ENCODE data around the gene CFAP221.

CFAP221 gene

DNA sequence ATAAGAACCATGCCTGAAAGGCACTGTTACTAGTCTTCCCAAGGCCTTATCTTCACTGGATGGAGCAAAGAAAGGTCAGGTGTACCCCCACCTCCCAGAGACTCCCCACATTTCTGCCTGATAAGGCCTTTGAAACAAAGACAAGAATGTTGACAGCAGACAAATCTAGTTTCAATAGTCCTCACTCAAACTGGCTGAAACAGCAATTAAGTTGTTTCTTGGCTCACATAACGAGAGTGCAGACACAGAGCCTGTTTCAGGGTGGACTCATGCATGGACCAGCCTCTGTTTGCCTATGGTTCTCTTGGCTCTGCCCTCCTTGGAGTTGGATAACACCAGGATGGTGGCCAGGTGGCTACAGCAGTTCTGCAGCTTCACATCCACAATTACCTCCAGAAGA is 7.5 kb upstream of the CFAP221 start:
- no peak for DNase-seq (ENCODE audit: low spot score)

DNA sequence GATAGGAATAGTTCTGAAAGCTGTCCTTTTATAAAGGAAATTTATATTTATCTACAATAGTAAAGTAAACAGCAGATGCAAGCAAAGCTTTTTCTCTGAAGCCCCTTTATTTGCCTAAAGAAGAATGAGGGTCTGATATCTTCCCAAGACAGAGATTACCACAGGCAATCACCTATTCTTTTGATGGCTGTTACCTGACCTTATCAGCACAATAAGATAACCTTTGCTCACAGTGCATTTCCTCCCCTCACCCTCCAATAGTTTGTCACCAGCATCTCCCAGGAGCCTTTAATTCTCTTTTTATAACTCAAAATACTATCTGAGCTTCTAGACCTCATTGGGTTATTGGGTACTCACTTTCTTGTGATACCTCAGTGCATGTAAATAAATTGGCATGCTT is 6.5 kb upstream of the CFAP221 start:
- DNase-seq (ENCODE audit: low spot score) = no peak

GRCh38 chr2:119541476-119541875 is 2.8 kb upstream of the CFAP221 start:
- no peak for DNase-seq (ENCODE audit: low spot score)

DNA sequence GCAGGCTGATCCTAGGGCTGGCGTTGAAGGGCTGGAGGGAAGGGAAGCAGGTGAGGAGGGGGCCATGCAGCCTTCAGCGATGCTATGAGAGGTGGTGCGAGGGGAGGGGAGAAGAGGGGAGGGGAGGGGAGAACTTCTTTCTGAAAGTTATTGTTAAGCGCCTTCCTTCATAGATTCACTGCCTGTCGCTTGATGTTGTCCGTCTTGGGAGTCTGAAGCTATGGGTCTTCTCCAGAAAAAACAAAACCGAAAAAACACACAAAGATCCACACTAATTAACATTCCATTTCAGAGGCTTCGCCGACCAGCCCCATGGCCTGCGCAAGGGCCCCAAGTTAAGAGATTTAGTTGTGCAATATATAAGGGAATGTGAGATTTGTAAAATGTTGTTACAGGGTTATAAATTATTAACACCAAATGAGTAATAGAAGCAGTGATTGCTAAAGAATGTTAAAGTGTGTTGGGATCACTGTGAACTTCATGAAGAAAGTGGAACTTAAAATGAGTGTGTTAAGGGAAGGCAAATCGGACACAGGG is 758 bp downstream of the CFAP221 start:
- DNase-seq (ENCODE audit: low spot score) = no peak

GRCh38 chr2:119545754-119546446 is 1.7 kb downstream of the CFAP221 start:
- no peak for DNase-seq (ENCODE audit: low spot score)

DNA sequence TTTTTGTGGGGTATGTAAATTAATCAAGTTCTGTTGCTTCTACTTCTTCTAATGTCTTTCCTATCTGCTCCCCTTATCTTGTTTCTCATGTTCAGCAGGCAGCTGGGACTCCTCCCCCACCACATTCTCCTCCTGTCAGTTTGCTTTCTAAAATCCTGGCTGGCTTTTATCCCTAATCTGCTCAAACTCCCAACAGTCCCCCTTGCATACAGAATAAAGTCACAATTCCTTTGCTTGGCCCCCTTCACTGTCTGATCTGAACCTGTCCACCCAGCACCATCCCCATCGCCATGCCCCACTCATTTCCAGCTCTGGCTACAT is 2.2 kb downstream of the CFAP221 start:
- DNase-seq (ENCODE audit: low spot score) = no peak

- no peak for DNase-seq (ENCODE audit: low spot score)
Measured at GRCh38 chr2:119548516-119549120, 4.4 kb downstream of the CFAP221 start.

GRCh38 chr2:119549241-119549640 is 5.0 kb downstream of the CFAP221 start:
- no peak for DNase-seq (ENCODE audit: low spot score)

DNA sequence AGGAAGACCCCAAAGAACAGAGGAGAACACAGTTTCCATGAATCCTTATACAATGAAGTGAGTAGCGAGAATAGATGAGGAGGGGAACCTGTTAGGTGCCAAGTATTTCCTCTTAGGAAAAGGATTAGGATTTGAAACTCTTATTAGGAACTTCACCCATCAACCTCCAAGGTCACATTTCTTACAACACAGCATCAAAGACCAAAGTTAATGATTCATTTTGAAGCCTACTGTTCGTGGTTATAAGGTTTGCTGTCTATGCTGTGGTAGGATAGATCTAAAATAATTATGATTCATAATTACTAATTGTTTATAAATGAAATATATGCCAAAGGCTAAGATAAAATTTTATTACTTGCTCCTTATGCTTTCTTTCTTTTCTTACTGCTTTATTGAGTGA is 6.1 kb downstream of the CFAP221 start:
- DNase-seq (ENCODE audit: low spot score) = no peak

GRCh38 chr2:119550856-119551255 is 6.6 kb downstream of the CFAP221 start:
- no peak for DNase-seq (ENCODE audit: low spot score)

DNA sequence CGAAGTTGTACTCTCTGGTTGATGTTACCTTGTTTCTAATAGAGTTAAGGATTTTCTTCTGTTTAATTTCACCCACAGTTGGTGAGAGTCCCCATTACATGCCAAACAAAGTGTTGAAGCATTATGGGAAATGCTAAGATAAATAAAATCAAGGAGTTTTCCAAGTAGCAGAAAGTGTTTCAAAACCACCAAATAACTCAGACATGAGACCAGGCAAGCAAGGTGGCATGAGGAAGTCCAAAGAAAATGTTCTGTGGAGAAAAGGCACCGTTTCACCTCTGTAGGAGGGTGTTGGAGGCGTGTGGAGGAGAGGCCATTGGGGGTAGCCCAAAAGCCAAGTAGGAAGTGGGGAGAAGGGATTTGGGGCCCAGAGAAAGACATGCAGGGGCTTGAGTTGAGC is 8.7 kb downstream of the CFAP221 start:
- no peak for DNase-seq (ENCODE audit: low spot score)

DNA sequence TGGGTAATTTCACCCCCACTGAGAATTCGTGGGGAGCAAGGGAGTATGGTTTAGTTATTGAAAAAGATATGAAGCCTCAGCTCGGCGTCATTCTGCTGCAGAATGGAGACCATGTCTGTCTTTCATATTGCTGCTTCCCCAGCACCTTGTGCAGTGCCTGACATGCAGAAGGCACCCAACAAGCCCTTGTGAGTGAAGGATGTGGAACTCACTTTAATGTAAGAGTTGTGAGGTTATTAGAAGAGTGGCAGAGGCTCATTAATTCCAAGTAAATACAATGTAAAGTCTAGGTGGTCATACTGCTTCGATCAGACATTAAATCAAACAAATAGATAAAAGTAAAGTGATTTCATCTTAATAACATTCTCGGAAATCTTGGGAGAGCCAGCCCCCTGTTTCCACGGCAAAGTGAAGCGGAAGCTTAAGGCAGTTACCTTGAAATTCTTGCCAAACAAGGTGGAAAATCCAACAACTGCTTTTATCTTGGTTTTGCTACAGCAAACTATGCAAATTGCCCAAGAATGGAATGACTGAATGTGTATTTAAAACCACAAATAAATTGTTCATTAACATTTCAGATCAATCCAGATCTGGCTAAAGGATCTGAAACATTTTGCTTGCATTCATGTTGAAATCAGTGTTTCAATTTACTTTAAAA is 9.6 kb downstream of the CFAP221 start:
- no peak for DNase-seq (ENCODE audit: low spot score)

DNA sequence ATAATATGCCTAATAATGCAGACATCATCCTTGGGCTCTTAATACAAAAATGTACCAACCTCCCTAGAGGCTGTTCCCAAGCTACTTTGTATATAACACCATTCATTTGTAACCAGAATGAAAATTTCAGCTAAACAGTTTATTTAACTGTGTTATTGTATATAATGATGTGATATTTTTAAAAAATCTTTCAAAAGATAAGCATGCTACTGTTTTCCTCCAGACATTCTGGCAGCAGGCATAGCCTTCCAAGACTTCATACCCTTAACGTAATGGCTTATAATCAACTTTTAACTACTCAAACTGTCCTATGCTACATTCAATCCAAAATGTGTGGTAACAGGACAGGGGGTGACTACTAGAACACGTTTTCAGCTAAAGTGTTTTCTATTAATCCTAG is 21.2 kb downstream of the CFAP221 start:
- no peak for DNase-seq (ENCODE audit: low spot score)

GRCh38 chr2:119567292-119567691 is 23.0 kb downstream of the CFAP221 start:
- DNase-seq (ENCODE audit: low spot score) = no peak

- DNase-seq (ENCODE audit: low spot score) = no peak
Measured at GRCh38 chr2:119574108-119574815, 30.0 kb downstream of the CFAP221 start.

DNA sequence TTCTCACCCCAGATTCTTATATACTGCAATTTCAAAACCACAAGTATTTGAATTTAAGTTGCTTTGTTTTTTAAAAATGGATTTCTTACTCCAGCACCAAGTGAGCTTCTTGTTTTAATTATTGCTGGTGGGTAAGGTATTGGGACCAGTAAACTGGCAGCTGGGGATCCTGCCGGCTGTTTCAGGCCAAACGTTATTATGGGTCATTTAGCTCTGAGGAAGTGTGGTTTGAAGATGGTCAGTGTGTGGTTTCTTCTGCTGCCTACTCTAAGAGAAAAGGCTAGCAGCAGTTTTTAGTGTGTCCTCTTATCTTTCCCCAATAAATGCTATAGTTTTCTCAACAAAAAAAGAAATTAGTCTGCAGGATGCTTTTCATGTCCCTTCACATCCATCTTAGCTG is 30.6 kb downstream of the CFAP221 start:
- no peak for DNase-seq (ENCODE audit: low spot score)

GRCh38 chr2:119575439-119575838 is 31.2 kb downstream of the CFAP221 start:
- no peak for DNase-seq (ENCODE audit: low spot score)

- no peak for DNase-seq (ENCODE audit: low spot score)
Measured at GRCh38 chr2:119579424-119580295, 35.4 kb downstream of the CFAP221 start.

- DNase-seq (ENCODE audit: low spot score) = no peak
Measured at GRCh38 chr2:119580550-119581072, 36.4 kb downstream of the CFAP221 start.

GRCh38 chr2:119583291-119583690 is 39.0 kb downstream of the CFAP221 start:
- DNase-seq (ENCODE audit: low spot score) = no peak

- DNase-seq (ENCODE audit: low spot score) = no peak
Measured at GRCh38 chr2:119584469-119584868, 40.2 kb downstream of the CFAP221 start.

DNA sequence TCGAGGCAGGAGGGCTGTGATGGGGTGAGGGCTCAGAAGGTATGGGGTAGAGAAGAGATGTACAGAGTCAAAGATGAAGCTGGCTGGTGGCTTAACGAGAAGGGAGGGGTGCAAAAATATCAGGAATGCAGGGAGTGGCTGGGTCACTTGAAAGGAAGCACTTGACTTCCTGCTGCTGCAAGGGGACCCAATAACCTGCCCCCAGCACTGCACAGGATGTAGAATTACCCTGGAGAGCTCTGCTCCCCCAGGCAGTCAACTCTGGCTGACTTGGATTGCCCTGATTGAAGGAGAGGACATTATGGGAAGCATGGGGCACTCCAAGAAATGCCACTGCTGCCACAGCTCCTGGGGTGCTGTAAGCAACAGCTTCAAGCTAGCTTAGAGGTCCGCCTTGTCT is 41.8 kb downstream of the CFAP221 start:
- no peak for DNase-seq (ENCODE audit: low spot score)

Data from putamen (tissue), 1 donor.